HG03354 (cell line): Measurements from ENCODE around the gene NUP210.
"Not testable (repeated sequence)": the region's sequence is repeated elsewhere in the genome, so short reads cannot be mapped to it uniquely, and the experiment has no call there.

Experiments
- ATAC-seq: cut with Tn5 transposase; IDR thresholded peaks from one replicate; pipeline ENCODE4 v1.9.1; 2021; ENCODE audit warnings: mild to moderate bottlenecking; ENCODE audit not compliant: unreplicated experiment, poor library complexity, severe bottlenecking

NUP210 gene

GRCh38 chr3:13420045-13420830 is at the start of gene NUP210:
NUP210 (minus strand) TSS chr3:13420322; CDS start chr3:13420226, 96 bp downstream.
- peak; percentile 66 for ATAC-seq

- no peak for ATAC-seq
Measured at GRCh38 chr3:13466781-13467180, 46.7 kb upstream of the NUP210 start.

DNA sequence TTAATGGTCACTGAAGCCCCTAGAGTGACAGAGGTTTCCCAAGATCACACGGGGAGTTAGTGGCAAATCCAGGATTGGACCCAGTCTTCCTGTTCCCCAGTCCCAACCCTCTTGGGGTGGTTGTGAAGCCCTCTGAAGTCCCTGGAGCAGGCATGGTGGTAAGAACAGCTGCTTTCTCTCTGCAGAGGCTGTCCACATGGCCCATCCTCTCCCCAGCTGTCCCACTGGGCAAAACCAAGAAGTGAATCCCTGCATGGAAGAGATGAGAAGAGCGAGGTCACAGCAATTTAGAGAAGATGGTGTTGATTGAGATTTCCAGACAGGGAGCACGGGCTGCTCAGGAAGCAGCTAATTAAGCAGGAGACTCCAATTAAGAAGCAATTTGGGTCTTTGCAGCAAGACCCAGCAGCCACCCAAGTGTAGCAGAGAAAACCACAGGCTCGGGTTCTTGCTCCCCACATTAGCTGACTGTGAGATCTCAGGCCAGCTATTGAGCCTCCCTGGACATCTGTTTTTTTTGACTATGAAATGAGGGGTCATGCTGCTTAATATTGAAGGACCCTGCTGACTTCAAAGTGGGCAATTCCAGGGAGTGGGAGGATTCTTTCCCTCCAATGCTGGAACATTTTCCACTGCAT is 45.2 kb upstream of the NUP210 start:
- ATAC-seq = no peak

DNA sequence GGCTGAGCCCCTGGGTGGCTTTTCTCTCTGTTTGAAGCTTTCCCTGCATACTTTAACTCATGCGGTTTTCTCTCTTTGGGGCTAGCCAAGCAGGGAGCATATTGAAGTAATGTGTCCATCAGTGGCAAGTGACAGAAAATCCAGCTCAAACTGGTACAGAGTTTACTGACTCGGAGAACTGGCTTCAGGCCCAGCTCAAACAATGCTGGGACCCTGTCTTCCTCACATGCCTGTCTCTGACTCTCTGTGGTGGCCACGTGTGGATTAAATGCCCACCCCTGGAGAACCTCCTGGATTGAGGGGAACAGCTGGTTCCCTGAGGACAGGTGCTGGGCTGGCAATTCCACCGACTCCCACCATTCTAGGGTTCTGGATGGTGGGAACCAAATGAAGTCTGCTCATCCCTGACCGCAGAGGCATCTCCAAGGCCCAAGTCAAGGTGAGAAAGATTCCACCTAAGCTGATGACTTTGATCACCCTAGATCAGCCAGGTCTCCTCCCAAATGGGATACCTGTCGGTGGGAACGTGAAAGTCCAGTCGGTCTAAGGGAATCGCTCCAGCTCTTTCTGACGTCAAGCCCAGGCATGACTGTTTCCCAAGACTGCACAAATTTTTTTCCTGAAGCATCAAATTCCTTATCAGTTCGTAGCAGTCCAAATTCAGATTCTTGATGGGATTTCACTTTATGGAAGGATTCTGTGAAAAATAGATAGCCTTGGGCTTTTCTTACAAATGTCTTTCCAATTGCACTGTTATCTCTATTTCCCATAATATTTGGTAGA is 43.7 kb upstream of the NUP210 start:
- ATAC-seq = no peak

GRCh38 chr3:13462822-13463221 is 42.7 kb upstream of the NUP210 start:
- no peak for ATAC-seq

GRCh38 chr3:13462125-13462629 is 42.1 kb upstream of the NUP210 start:
- no peak for ATAC-seq

DNA sequence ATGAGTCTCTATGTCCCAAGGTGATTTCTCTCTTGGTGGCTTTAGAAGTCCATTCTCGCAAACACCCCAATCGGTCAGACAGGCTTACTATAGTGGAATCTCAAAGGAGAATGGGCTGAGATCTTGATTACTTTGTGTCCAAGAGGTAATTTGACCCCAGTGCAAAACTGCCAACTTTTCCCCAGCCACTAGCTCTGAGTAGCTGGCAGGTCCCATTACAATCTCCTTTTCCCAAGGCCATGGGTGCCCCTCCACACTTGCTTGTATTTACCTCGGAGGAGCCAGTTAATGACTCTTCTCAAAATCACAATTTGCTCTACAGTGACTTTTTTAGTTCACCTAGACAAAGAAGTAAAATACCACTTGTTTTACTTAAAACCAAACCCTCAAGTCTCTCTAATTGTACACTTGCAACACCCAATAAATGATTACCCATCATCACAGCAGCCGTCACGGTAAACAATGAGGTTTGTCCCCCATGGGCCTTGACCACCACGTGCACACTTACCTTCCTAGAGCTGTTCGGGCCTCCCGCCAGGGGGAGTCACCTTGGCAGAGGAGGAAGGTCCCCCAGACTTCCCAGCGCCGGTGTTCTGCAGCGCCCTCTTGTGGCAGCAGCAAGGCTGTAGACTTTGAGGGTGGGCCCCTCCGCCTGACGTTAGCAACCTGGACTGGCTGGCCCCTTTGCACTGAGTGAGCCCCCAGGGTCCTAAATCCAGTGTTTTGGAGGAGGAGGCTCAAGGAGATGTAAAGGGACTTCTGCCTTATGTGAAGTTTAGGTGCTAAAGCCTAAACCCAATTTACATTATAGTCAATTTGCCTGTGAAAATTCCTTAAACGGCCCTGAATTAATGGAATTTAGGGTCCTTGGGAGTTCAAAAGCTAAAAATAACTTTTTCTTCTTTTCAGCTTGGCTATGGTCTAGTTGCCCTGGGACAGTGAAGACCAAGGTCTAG is 41.3 kb upstream of the NUP210 start:
- ATAC-seq = no peak

- ATAC-seq = no peak
Measured at GRCh38 chr3:13460341-13460736, 40.2 kb upstream of the NUP210 start.

DNA sequence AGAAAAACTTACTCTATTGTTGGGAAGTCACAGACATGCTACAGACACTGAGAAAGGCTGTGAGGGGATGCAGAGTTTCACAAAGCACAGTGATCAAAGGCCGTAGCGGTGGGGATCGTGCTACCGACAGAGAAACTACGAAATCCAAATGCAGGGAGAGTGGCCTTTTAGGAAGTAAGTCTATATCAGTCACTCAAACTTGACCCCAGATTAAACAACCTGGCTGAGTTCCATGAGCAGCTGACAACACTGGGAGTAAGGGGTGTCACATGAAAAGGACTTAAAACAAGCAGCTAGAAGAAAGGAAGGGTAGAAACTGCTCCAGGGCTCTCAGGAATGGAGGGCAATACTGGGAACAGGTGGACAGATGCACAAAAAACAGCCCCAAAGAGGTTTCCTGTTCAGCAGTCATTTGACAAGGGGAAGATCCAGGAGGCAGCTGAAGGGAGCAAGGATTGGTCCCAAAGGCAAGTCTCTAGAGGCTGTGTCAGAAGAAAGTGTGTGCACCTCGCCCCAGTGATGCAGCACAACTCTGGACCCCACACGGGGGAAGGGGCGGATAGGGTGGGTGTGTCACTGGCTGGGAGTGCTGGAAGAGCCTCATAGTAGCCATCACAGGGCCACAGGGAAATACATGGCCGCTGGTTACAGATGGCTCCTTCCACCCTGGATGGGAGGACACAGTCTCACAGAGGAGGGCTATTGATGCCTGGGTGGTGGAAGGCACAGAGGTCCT is 39.7 kb upstream of the NUP210 start:
- no peak for ATAC-seq

- no peak for ATAC-seq
Measured at GRCh38 chr3:13457593-13457992, 37.5 kb upstream of the NUP210 start.

- ATAC-seq = no peak
Measured at GRCh38 chr3:13455644-13456043, 35.5 kb upstream of the NUP210 start.

- ATAC-seq = peak; percentile 21
Measured at GRCh38 chr3:13452490-13453335, 32.6 kb upstream of the NUP210 start.

GRCh38 chr3:13451301-13451673 is 31.2 kb upstream of the NUP210 start:
- peak; percentile 19 for ATAC-seq

- ATAC-seq = not testable (repeated sequence)
Measured at GRCh38 chr3:13442882-13443281, 22.8 kb upstream of the NUP210 start.

DNA sequence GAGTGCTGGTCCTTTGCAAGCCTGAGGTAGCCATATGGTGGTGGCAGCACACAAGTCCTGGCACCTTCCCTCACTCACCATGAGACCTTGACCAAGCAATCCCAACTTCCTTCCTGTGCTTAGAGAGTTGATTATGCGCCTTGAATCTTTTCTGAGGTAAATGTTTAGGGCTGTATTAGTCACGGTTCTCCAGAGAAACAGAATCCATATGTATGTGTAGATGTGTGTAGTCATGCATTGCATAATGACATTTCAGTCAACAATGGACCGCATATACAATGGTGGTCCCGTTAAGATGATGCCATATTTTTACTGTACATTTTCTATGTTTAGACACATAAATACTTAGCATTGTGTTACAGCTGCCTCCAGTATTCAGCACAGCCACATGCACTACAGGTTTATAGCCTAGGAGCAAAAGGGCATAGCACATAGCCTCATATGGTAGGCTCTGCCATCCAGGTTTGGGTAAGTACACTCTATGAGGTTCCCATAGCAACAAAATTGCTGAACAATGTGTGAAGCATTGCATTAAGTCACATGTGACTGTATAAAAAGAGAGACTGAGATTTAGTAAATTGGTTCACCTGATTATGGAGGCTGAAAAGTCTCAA is 20.2 kb upstream of the NUP210 start:
- no peak for ATAC-seq

- not testable (repeated sequence) for ATAC-seq
Measured at GRCh38 chr3:13436213-13436612, 16.1 kb upstream of the NUP210 start.

DNA sequence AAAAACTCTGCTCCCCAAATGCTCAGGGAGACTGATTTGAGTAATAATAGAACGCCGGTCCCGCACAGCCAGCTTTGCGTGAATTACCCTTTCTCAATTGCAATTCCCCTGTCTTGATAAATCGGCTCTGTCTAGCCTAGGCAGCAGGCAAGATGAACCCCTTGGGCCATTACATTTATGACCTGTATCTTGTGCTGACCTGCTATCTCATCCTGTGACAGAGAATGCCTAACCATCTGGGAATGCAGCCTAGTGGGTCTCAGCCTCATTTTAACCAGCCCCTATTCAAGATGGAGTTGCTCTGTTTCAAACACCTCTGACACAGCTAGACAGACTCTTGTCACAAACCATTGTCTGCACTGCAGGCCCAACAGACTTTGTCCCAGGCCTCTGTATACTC is 13.8 kb upstream of the NUP210 start:
- ATAC-seq = no peak
